NCI-H2107 treated with DMSO at 0.1 percent for 48 hours (cell line): ENCODE measurements around the gene ELF3.
"Not testable (repeated sequence)": the region's sequence is repeated elsewhere in the genome, so short reads cannot be mapped to it uniquely, and the experiment has no call there.

Experiments used
- DNase-seq: peaks from one replicate; lab custom pipeline; 2025; ENCODE audit not compliant: unreplicated experiment; lab: John Stamatoyannopoulos, UW

Gene ELF3

DNA sequence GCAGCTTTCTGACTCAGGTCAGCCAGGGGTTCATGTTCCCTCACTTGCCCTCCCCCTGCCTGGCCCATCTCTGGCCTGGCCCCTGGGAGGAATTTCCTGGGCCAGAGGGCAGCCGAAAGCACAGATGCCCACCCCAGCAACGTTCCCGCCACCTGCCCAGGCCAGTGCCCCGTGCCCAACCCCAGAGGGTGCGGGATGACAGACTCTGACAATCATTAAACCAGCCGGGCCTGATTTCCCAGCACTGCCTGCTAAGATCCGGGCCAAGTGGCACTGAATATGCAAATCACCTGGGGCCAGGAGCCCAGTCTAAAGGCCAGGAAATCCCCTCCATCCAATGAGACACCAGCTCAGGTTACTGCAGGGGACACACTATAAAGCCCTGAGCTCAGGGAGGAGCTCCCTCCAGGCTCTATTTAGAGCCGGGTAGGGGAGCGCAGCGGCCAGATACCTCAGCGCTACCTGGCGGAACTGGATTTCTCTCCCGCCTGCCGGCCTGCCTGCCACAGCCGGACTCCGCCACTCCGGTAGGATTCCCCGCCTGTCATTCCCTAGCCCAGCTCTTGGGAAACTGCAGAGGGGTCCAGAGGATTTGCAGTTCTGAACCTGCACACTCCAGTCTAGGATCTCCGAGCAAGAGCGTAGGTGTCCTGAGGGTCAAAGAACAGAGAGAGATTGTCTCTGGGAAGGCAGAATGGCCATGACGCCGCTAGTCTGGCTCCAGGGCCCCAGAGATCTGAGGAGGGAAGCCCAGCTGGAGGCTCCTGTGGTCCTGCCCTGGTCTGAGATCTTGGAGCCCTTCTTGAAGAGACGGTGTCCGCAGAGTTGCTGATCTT, at the start of gene ELF3:
Gene ELF3, plus strand, starts transcription at position 408 of the 836 bp plus-strand sequence. CDS start 550 bp downstream, outside the sequence.
- DNase-seq = peak; percentile 99

DNA sequence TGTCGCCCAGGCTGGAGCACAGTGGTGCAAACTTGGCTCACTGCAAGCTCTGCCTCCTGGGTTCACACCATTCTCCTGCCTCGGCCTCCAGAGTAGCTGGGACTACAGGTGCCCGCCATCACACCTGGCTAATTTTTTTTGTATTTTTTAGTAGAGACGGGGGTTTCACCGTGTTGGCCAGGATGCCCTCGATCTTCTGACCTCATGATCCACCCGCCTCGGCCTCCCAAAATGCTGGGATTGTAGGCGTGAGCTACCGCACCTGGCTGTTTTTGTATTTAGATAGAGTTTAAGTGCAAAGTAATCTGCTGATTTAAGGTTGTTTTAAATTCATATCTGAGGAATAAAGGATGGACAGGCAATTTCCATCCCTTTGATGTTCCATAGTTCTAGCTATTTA, 48.0 kb upstream of the ELF3 start:
- DNase-seq = not testable (repeated sequence)

GRCh38 chr1:201964261-201964660, 46.1 kb upstream of the ELF3 start:
- DNase-seq = no peak

- no peak for DNase-seq
Measured at GRCh38 chr1:201966171-201966570, 44.2 kb upstream of the ELF3 start.

DNA sequence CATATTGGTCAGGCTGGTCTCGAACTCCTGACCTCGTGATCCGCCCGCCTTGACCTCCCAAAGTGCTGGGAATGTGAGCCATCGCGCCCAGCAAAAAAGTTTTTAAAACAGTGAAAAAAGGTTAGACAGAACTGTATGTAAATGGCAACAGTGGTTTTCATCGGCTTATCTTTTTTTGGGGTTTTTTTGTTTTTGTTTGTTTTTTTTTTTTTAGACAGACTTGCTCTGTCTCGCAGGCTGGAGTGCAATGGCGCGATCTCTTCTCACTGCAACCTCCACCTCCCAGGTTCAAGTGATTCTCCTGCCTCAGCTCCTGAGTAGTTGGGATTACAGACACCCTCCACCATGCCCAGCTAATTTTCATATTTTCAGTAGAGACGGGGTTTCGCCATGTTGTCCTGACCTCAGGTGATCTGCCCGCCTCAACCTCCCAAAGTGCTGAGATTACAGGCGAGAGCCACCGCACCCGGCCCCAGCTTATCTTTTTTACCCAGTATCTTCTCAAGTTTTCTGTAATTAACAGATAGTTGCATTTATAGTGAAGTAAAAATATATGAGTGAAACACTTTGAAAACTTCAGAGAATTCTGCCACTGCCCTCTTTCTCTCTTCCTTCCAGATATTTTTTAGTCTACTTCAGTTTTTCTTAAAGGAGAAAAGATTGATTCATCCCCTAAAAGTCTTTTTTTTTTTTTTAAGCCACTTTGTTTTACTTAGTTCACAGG, 42.0 kb upstream of the ELF3 start:
- DNase-seq = no peak

DNA sequence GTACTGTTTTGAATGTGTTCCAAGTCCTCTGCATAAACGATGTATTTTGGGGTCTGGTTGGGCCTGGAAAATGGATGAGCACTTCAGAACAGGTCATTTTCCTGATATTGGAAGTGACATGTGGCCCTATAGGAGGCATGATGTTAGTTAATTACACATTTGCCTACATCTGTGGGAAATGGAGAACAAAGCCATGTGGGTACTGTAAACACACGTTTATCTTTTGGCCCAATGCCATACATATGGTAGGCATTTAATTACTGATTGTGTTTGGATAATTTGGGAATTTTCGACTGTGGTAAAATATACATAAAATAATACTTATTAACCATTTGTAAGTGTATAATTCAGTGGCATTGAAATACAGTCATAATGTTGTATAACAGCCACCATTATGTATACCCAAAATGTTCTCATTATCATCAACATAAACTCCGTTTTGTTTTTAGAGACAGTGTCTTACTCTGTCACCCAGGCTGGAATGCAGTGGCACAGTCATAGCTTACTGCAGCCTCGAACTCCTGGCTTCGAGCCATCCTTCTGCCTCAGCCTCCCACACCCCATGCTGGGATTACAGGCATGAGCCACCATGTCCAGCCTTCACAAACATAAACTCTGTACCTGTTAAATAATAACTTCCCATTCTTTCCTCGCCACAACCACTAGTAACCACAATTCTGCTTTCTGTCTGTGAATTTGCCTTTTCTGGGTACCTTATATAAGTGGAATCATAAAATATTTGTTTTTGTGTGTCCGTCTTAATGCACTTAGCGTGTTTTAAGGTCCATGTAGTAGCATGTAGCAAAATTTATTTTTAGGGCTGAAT, 39.8 kb upstream of the ELF3 start:
- no peak for DNase-seq

- no peak for DNase-seq
Measured at GRCh38 chr1:201982082-201982622, 28.2 kb upstream of the ELF3 start.

GRCh38 chr1:201982623-201983379, 27.6 kb upstream of the ELF3 start, which contains the start of gene RNPEP:
TSS of gene RNPEP (plus strand) at chr1:201982648. CDS start at chr1:201982667, 19 bp downstream.
- DNase-seq = no peak

DNA sequence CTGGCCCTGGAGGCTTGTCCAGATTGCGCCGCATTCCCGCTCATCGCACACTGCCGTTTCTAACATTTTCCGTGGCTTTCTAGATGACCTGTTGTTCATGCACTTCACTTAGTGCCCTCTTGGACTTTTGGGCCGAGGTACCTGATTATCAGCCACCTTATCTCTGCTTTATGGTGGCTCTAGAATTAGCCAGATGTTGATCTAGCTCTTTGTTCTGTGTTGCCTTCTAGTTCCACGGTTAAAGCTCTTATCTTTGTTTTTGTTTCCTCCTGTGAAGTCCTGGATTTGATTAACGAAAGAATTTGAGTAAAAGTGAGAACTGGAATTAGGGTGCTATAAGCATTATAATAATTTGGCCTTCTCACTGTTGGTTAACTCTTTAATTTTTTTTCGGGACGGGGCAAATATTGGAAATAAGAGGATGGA, 27.0 kb upstream of the ELF3 start:
- peak; percentile 34 for DNase-seq

- DNase-seq = no peak
Measured at GRCh38 chr1:201984446-201984845, 25.9 kb upstream of the ELF3 start.

DNA sequence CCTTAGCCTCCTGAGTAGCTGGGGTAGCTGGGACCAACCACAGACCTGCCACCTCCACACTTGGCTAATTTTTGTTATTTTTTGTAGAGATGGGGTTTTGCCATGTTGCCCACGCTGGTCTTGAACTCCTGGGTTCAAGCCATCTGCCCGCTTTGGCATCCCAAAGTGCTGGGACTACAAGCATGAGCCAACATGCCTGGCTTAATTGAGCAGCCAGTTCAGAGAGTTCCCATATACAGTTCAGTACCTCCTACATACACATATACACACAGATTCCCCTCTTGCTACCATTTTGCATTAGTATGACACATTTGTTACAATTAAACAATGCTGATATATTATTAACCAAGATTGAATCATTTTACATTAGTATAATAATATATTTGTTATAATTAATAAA, 25.0 kb upstream of the ELF3 start:
- no peak for DNase-seq

DNA sequence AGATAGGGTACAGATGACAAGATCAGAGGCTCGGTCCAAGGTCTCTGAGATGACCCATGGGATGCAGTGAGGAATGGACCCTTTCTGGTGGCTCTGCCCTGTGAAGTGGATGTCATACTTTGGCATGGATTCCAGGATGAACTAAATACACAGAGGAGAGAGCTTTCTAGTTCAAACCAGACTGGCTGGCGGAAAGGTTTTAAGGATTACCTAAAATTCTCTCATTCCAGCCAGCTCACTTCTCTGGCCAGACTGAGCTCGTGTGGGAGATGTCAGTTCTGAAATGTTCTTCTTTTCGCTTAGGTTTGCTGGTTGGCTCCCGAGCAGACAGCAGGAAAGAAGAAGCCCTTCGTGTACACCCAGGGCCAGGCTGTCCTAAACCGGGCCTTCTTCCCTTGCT, 21.8 kb upstream of the ELF3 start:
- DNase-seq = no peak

- no peak for DNase-seq
Measured at GRCh38 chr1:201989354-201990128, 20.8 kb upstream of the ELF3 start.

DNA sequence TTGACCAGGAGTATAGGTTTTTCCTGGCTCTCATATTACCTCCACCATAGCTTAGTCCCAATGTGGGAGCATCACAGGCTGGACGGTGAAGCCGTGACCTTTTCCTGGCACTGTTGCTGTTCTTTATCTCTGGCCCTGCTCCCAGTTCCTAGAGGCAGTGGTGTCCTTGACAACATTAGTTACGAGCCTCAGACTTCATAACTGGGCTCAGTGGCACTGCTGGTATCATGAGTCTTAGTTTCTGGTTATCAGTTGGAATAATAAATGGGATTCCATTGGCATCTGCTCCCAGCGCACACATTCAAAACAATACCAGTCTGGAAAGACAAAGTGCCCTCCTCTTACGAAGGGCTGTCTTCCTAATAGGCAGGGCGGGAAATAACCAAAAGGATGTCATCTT, 20.0 kb upstream of the ELF3 start:
- no peak for DNase-seq

GRCh38 chr1:201999625-202000238, 10.7 kb upstream of the ELF3 start:
- peak; percentile 97 for DNase-seq

DNA sequence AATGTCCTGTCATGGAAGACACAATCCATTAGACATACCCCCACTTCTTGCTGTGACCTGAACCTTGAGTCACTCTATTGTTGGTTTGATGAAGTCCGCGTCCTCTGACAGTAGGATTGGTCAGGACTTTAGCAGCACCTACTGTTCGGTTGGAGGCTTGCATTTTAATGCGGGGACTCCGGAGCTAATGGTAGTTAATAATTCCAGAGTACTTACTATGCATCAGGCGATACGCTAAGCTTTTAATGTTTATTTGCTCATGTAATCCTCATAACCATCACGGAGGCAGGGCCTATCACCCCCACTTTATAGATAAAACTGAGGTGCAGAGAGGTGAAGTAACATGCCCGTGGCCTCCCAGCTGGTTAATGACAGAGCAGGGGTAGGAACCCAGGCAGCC, 7.9 kb upstream of the ELF3 start:
- no peak for DNase-seq

DNA sequence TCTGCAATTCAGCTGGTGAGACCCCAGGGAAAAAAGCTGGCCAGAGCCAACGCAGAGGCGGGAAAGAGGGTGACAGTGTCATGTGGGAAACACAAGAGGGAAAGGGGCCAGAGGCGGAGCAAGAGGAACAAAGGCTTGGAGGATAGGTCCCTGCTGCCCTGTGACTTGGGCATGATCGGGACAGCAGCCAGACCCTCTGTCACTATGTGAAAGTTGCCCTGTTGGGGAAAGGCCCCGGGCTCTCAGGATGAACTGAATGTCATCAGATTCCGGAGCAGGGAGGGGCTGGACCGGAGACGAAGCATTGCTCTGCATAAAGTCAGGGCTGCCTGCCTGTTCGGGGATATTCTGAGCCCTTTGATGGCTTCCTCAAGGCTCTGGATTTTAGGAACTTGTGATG, 5.7 kb upstream of the ELF3 start:
- no peak for DNase-seq

DNA sequence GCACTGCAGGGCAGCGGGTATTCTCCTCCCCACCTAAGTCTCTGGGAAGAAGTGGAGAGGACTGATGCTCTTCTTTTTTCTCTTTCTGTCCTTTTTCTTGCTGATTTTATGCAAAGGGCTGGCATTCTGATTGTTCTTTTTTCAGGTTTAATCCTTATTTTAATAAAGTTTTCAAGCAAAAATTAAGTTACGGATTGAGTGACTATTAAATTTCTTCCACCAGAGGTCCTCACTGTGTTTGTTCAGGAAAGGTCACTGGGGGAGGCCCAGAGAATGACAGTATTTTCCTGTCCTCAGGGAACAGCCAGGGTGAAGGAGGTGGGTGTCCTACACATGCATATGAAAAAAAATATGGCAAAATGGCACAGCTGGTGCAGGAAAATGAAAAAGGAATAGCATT, 4.4 kb upstream of the ELF3 start:
- DNase-seq = no peak

DNA sequence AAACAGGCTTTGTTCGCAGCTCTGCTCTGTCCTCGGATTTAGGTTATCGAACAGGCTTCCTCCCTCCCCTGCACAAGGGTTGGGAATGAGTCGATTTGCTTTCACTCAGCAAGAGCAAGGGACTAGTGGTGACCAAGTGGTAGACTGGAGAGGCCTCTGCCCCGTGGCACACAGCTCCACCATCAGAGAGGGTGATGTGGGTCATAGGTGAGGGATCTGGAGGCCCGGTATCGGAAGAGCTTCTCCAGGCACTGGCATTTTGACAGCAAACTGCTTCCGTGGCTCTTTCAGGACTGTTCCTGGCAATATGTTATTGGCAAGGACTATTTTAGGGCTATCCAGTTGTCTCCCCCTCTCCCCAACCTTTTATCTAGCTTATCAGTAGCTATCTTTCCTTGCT, 3.1 kb upstream of the ELF3 start:
- no peak for DNase-seq
